Duodenal mucosa (tissue), 2 donors: Measurements from ENCODE around the gene DEAF1.
"Not testable (repeated sequence)": the region's sequence is repeated elsewhere in the genome, so short reads cannot be mapped to it uniquely, and the experiment has no call there.

ENCODE experiments used
- H3K27ac ChIP-seq: one replicate; pipeline ENCODE4 v1.7.0; 2013; ENCODE audit warnings: low read depth, low read length
- H3K27me3 ChIP-seq, 2 donors: one replicate each; pipeline ENCODE4 v1.7.0; 2013; ENCODE audit warnings: low read length in 2 of 2, control low read depth in 1 of 2; ENCODE audit not compliant: insufficient read depth in 2 of 2, control insufficient read depth in 1 of 2
- H3K36me3 ChIP-seq, 2 donors: one replicate each; pipeline ENCODE4 v1.7.0; 2013; ENCODE audit warnings: low read length in 2 of 2, control low read depth in 1 of 2; ENCODE audit not compliant: insufficient read depth in 2 of 2, control insufficient read depth in 1 of 2
- H3K4me1 ChIP-seq, 2 donors: one replicate each; pipeline ENCODE4 v1.7.0; 2013; ENCODE audit warnings: low read length in 2 of 2, control low read depth in 1 of 2; ENCODE audit not compliant: insufficient read depth in 2 of 2, control insufficient read depth in 1 of 2
- H3K4me3 ChIP-seq, 2 donors: one replicate each; pipeline ENCODE4 v1.7.0; 2013; ENCODE audit warnings: low read length in 2 of 2, low read depth in 1 of 2
- H3K9ac ChIP-seq, 2 donors: one replicate each; pipeline ENCODE4 v1.7.0; 2013; ENCODE audit warnings: low read length in 2 of 2, low read depth in 1 of 2
- H3K9me3 ChIP-seq, 2 donors: one replicate each; pipeline ENCODE4 v1.7.0; 2013; ENCODE audit warnings: low read length in 2 of 2, control low read depth in 1 of 2; ENCODE audit not compliant: control insufficient read depth in 1 of 2

DEAF1 gene

GRCh38 chr11:692824-693414, 2.1 kb downstream of the DEAF1 start:
- peak overlapping the region in 1 of 2 donors; percentile 31 for H3K9ac ChIP-seq
- peaks cover 16 to 41% of the 10 kb centered on the region in 2 donors for H3K4me1 ChIP-seq
- no peak overlapping the region for H3K27ac ChIP-seq
- H3K36me3 ChIP-seq = peaks cover 3 to 17% of the 10 kb centered on the region in 2 donors
- no peaks in the 10 kb centered on the region for H3K9me3 ChIP-seq
- no peak overlapping the region for H3K4me3 ChIP-seq
- H3K27me3 ChIP-seq = no peaks in the 10 kb centered on the region

- no peaks in the 10 kb centered on the region for H3K27me3 ChIP-seq
- H3K9ac ChIP-seq = no peak overlapping the region
- H3K4me3 ChIP-seq = no peak overlapping the region
- peaks cover 13 to 37% of the 10 kb centered on the region in 2 donors for H3K4me1 ChIP-seq
- no peak overlapping the region for H3K27ac ChIP-seq
- H3K9me3 ChIP-seq = no peaks in the 10 kb centered on the region
- peaks cover 3 to 27% of the 10 kb centered on the region in 2 donors for H3K36me3 ChIP-seq
These were observed 3.1 kb downstream of the DEAF1 start for GRCh38 chr11:691710-692590.

DNA sequence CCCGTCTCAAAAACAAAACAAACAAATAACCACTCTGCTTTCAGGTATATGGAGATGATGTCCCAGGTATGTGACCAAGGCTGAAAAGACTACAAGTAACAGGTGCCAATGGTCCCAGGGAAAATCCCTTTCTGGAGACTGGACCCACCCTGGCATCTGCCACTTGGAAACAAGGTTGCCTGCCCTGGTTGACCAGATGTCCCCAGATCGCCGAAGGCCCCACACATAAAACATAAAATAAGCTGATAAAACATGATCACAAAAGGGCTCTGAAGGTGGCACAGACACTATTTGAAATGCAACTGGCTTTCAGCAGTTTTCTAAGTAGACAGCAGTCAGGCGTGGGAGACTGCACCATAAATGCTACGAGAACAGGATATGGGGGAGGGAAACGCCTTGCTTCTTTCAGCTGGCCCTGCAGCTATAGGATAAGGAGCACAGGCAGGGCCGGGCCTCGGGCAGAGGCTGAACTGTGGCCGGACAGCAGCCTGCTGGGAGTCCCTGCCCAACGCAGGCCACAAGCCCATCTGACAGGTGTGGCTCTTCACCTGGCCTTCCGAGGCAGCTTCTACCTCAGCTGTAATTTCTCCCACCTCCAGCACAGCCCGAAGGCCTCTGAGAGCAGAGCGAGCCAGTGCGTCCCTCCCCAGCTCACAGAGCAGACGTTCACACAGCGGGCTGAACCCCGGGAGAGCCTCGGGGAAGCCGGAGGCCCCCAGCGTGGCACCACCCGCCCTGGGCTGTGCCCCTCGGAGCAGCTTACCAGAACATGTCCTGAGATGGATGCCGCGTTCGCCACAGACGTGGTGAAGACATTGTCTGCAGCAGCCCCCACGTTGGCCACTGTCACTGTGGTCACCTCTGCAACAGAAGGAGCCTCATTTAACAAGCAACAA, 4.0 kb downstream of the DEAF1 start:
- Histone ChIP-seq H3K27ac (no peak overlapping the region), H3K9ac (no peak overlapping the region), H3K36me3 (peaks cover 8 to 36% of the 10 kb centered on the region in 2 donors)

DNA sequence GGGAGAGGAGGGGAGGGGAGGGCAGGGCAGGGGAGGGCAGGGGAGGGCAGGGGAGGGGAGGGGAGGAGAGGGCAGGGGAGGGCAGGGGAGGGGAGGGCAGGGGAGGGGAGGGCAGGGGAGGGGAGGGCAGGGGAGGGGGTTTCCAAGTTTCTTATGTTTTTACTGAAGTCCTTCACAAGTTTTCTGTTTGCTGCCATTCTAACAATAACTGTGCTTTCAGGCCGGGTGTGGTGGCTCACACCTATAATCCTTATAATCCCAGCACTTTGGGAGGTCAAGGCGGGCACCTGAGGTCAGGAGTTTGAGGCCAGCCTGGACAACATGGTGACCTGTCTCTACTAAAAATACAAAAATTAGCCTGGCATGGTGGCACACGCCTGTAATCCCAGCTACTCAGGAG, 4.8 kb downstream of the DEAF1 start:
- H3K4me1 ChIP-seq = peaks cover 13 to 31% of the 10 kb centered on the region in 2 donors

More for the DNA sequence above, 4.0 kb downstream of the DEAF1 start:
- H3K4me3 ChIP-seq = no peak overlapping the region
- H3K27me3 ChIP-seq = no peaks in the 10 kb centered on the region
- no peaks in the 10 kb centered on the region for H3K9me3 ChIP-seq
- peaks cover 13 to 31% of the 10 kb centered on the region in 2 donors for H3K4me1 ChIP-seq

GRCh38 chr11:689625-690024, 5.4 kb downstream of the DEAF1 start:
- H3K4me1 ChIP-seq = peaks cover 13 to 31% of the 10 kb centered on the region in 2 donors
- no peak overlapping the region for H3K4me3 ChIP-seq
- no peaks in the 10 kb centered on the region for H3K9me3 ChIP-seq
- no peaks in the 10 kb centered on the region for H3K27me3 ChIP-seq
- no peak overlapping the region for H3K9ac ChIP-seq
- peaks cover 10 to 39% of the 10 kb centered on the region in 2 donors for H3K36me3 ChIP-seq
- no peak overlapping the region for H3K27ac ChIP-seq

More for the DNA sequence above, 4.8 kb downstream of the DEAF1 start:
- H3K9ac ChIP-seq, H3K27ac ChIP-seq, H3K4me3 ChIP-seq, H3K9me3 ChIP-seq, H3K27me3 ChIP-seq: not testable (repeated sequence)
- H3K36me3 ChIP-seq = peaks cover 8 to 36% of the 10 kb centered on the region in 2 donors

GRCh38 chr11:688681-689080, 6.3 kb downstream of the DEAF1 start:
- Histone ChIP-seq H3K4me3 (no peak overlapping the region), H3K36me3 (peaks cover 13 to 47% of the 10 kb centered on the region in 2 donors), H3K27ac (no peak overlapping the region), H3K27me3 (no peaks in the 10 kb centered on the region), H3K9me3 (no peaks in the 10 kb centered on the region), H3K4me1 (peaks cover 7 to 25% of the 10 kb centered on the region in 2 donors), H3K9ac (no peak overlapping the region)

- H3K36me3 ChIP-seq = peaks cover 13 to 56% of the 10 kb centered on the region in 2 donors
These were observed 7.3 kb downstream of the DEAF1 start for GRCh38 chr11:687751-688150.

GRCh38 chr11:686451-687243, 8.4 kb downstream of the DEAF1 start:
- no peak overlapping the region for H3K27ac ChIP-seq

More at GRCh38 chr11:687751-688150, 7.3 kb downstream of the DEAF1 start:
- Histone ChIP-seq H3K9me3 (no peaks in the 10 kb centered on the region), H3K4me1 (peaks cover 0 to 19% of the 10 kb centered on the region in 2 donors), H3K4me3 (no peak overlapping the region), H3K9ac (no peak overlapping the region), H3K27ac (no peak overlapping the region), H3K27me3 (no peaks in the 10 kb centered on the region)

GRCh38 chr11:680970-681369, 14.1 kb downstream of the DEAF1 start:
- no peaks in the 10 kb centered on the region for H3K27me3 ChIP-seq
- H3K9ac ChIP-seq = no peak overlapping the region
- H3K36me3 ChIP-seq = peaks cover 17 to 54% of the 10 kb centered on the region in 2 donors
- no peaks in the 10 kb centered on the region for H3K4me1 ChIP-seq
- no peak overlapping the region for H3K27ac ChIP-seq
- no peaks in the 10 kb centered on the region for H3K9me3 ChIP-seq
- no peak overlapping the region for H3K4me3 ChIP-seq

More at GRCh38 chr11:686451-687243, 8.4 kb downstream of the DEAF1 start:
- peaks cover 19 to 66% of the 10 kb centered on the region in 2 donors for H3K36me3 ChIP-seq
- H3K9ac ChIP-seq = no peak overlapping the region
- H3K27me3 ChIP-seq = no peaks in the 10 kb centered on the region
- no peak overlapping the region for H3K4me3 ChIP-seq
- peaks cover 0 to 11% of the 10 kb centered on the region in 2 donors for H3K4me1 ChIP-seq
- H3K9me3 ChIP-seq = no peaks in the 10 kb centered on the region
